Measurements from ENCODE around the gene PPP4R4. TPM values are rescaled to one million over a fixed set of nuclear protein-coding genes. Genes with fewer than 3 reads are reported as not detected.
A peak's percentile ranks its signal among the peaks of the same experiment; 100 is the strongest.

The PPP4R4 gene
- total RNA-seq, 2 donors from 2014 or later, result 0.27 to 8.9 TPM

DNA sequence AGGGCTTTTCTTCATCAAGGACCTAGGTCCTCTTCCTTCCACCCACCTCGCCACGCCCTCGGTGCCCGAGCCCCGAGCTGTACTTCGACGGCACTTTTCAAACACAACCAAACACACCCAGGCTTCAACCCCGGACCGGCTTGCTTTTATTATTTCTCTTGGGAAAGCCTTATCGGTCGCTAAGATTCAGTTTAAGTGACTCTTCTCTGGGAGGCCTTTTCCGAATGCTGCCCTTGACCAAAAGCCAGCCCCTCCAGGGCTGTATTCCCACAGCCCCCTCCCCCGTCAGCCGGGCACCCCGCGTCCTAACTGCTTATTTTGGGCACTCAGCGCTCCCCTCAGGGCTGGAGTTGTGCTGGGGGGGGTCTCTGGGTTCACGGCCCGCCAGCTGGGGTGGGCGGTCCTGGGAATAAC lies 644 bp upstream of the PPP4R4 start:
- H3K4me1 ChIP-seq (ENCODE audit: control insufficient read depth in 1 of 2, low read depth in 2 of 2), result peaks cover 4 to 20% of the 10 kb centered on the region in 2 donors
- no peaks in the 10 kb centered on the region for H3K36me3 ChIP-seq
- no peaks in the 10 kb centered on the region for H3K9me3 ChIP-seq
- TF ChIP-seq, protein P1, sequence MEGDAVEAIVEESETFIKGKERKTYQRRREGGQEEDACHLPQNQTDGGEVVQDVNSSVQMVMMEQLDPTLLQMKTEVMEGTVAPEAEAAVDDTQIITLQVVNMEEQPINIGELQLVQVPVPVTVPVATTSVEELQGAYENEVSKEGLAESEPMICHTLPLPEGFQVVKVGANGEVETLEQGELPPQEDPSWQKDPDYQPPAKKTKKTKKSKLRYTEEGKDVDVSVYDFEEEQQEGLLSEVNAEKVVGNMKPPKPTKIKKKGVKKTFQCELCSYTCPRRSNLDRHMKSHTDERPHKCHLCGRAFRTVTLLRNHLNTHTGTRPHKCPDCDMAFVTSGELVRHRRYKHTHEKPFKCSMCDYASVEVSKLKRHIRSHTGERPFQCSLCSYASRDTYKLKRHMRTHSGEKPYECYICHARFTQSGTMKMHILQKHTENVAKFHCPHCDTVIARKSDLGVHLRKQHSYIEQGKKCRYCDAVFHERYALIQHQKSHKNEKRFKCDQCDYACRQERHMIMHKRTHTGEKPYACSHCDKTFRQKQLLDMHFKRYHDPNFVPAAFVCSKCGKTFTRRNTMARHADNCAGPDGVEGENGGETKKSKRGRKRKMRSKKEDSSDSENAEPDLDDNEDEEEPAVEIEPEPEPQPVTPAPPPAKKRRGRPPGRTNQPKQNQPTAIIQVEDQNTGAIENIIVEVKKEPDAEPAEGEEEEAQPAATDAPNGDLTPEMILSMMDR (IDR thresholded peaks at IDR 0.05), result no peak
- DNase-seq (ENCODE audit: low spot score) (no peak), ATAC-seq (ENCODE audit: insufficient number of reproducible peaks, low FRiP score, low read depth) (no peak)
- H3K4me3 ChIP-seq, result peak overlapping the region; percentile 75
- H3K27me3 ChIP-seq (replicated peaks; ENCODE audit: insufficient read depth), result peaks cover 8% of the 10 kb centered on the region
- H3K27ac ChIP-seq, result peak overlapping the region in 1 of 2 donors; percentile 67

DNA sequence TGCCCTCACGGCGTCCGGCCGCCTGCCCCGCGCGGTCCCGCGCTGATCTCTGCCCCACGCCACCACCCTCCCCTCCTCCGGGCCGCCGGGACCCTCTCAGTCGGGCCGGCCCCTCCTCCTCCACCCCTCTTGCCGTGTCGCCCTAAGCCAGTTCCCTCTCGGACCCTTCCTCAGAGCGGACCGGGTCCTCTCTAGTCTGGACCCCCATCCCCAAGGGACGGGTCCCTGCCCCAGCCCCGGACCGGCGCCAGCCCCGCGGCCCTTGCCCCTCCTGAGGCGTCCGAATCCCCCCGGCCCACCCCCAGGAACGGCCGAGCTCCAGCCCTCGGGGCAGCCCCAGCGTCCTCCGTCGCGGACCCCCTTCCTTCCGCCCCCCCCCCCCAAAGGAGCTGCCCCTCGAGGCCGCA lies 485 bp downstream of the PPP4R4 start:
- no peaks in the 10 kb centered on the region for H3K36me3 ChIP-seq
- H3K9me3 ChIP-seq, result no peaks in the 10 kb centered on the region
- H3K27me3 ChIP-seq (replicated peaks; ENCODE audit: insufficient read depth), result peaks cover 8% of the 10 kb centered on the region
- TF ChIP-seq, protein P1 (IDR thresholded peaks at IDR 0.05), result no peak
- peak overlapping the region; percentile 75 for H3K4me3 ChIP-seq
- ATAC-seq (ENCODE audit: insufficient number of reproducible peaks, low FRiP score, low read depth) (no peak), DNase-seq (ENCODE audit: low spot score) (no peak)
- H3K27ac ChIP-seq, result no peak overlapping the region
- peaks cover 4 to 20% of the 10 kb centered on the region in 2 donors for H3K4me1 ChIP-seq (ENCODE audit: control insufficient read depth in 1 of 2, low read depth in 2 of 2)

DNA sequence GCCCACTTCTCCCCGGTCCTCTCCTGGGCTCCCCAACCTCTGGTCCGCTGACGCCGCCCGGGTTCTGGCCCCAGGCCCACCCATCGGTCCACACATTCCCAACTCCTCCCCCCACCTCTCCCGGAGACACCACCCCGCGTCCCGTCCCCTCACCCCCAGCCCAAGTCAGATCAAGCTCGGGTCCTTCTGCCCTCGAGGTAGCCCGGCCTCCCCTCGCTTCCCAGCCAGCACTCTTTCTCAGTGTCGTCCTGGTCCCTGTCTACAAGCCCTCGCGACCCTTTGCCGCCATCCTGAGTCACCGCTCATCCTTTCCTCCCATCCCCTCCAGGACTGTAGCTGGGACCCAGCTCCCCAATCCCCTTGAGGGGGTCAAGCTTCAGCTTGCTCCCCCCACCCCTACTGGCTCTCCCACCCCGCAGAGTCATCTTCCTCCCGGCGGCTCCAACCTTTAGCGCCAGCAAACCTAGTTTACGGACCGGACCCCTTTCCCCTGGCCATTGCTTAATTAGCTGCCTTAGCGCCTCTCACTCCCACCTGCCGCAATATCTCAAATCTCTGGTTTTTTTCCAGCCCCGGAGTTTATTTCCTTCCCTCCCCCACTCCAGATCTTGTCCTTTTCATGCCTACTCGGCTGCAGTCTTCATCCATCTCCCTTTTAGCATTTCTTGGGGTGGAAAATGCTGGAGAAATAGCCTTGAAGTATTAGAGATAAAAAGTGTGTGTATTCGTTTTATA lies 1.1 kb downstream of the PPP4R4 start:
- Histone ChIP-seq H3K4me3 (peak overlapping the region; percentile 75), H3K36me3 (no peaks in the 10 kb centered on the region), H3K4me1 (ENCODE audit: control insufficient read depth in 1 of 2, low read depth in 2 of 2) (peaks cover 4 to 20% of the 10 kb centered on the region in 2 donors), H3K9me3 (no peaks in the 10 kb centered on the region), H3K27ac (no peak overlapping the region), H3K27me3 (replicated peaks; ENCODE audit: insufficient read depth) (peaks cover 8% of the 10 kb centered on the region)
- ATAC-seq (ENCODE audit: insufficient number of reproducible peaks, low FRiP score, low read depth) (no peak), DNase-seq (ENCODE audit: low spot score) (no peak)
- TF ChIP-seq, protein P1 (IDR thresholded peaks at IDR 0.05), result no peak

DNA sequence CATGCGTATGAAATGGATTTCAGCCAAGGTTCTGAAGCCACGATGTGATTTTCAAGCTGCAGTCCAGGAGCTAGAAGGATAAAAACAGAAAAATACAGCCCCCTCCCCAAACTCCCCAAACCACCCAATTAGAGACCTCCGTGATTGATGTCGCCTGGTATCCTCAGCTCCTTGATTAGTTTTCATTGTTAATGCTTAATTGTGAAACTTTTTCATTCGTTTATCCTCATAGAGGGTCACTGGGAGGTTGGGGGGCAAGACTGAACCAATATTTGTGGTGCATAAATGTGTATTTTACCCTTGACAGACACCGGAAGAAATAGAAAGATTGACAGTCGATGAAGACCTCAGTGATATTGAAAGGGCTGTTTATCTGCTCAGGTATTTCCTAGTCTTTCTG lies 1.6 kb downstream of the PPP4R4 start:
- Histone ChIP-seq H3K9me3 (no peaks in the 10 kb centered on the region), H3K27me3 (replicated peaks; ENCODE audit: insufficient read depth) (peaks cover 8% of the 10 kb centered on the region), H3K27ac (no peak overlapping the region), H3K4me3 (peak overlapping the region; percentile 75), H3K36me3 (no peaks in the 10 kb centered on the region), H3K4me1 (ENCODE audit: control insufficient read depth in 1 of 2, low read depth in 2 of 2) (peaks cover 4 to 24% of the 10 kb centered on the region in 2 donors)
- ATAC-seq (ENCODE audit: insufficient number of reproducible peaks, low FRiP score, low read depth) (no peak), DNase-seq (ENCODE audit: low spot score) (no peak)
- TF ChIP-seq, protein P1 (IDR thresholded peaks at IDR 0.05), result no peak

DNA sequence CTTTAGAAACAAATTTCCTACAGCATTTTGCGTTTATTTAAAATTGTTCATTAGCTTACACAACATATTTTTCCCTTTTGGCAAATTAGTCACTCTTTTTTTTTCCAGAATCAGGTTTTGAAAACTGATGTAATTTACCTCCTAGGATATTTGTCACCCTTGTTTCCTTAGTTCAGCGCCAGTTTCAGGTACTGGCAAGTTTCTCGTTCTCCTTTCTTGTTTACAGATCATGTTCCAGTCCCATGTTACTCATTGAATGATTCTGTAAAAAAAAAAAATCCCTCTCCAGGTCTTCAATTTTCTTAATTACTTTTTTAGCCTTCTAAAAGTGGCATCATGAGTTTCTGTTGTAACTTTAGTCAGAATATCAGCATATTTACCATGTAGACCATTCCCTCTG lies 2.7 kb downstream of the PPP4R4 start:
- Histone ChIP-seq H3K9me3 (no peaks in the 10 kb centered on the region), H3K27ac (no peak overlapping the region), H3K4me1 (ENCODE audit: control insufficient read depth in 1 of 2, low read depth in 2 of 2) (peaks cover 4 to 26% of the 10 kb centered on the region in 2 donors), H3K27me3 (replicated peaks; ENCODE audit: insufficient read depth) (peaks cover 8% of the 10 kb centered on the region), H3K4me3 (no peak overlapping the region), H3K36me3 (no peaks in the 10 kb centered on the region)
- no peak for ATAC-seq (ENCODE audit: insufficient number of reproducible peaks, low FRiP score, low read depth)
- no peak for DNase-seq (ENCODE audit: low spot score)
- TF ChIP-seq, protein P1 (IDR thresholded peaks at IDR 0.05), result no peak

Measured in thoracic aorta (tissue), 2 donors.